ENCODE data around the gene SNTG2.

Gene SNTG2

GRCh38 chr2:1209761-1210160, 259.1 kb downstream of the SNTG2 start:
- TF ChIP-seq ZFX (IDR thresholded peaks at IDR 0.05; ENCODE audit: borderline replicate concordance): no peak
- TF ChIP-seq, protein P1, sequence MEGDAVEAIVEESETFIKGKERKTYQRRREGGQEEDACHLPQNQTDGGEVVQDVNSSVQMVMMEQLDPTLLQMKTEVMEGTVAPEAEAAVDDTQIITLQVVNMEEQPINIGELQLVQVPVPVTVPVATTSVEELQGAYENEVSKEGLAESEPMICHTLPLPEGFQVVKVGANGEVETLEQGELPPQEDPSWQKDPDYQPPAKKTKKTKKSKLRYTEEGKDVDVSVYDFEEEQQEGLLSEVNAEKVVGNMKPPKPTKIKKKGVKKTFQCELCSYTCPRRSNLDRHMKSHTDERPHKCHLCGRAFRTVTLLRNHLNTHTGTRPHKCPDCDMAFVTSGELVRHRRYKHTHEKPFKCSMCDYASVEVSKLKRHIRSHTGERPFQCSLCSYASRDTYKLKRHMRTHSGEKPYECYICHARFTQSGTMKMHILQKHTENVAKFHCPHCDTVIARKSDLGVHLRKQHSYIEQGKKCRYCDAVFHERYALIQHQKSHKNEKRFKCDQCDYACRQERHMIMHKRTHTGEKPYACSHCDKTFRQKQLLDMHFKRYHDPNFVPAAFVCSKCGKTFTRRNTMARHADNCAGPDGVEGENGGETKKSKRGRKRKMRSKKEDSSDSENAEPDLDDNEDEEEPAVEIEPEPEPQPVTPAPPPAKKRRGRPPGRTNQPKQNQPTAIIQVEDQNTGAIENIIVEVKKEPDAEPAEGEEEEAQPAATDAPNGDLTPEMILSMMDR (IDR thresholded peaks at IDR 0.05): no peak
- no peak overlapping the region for H3K27ac ChIP-seq

DNA sequence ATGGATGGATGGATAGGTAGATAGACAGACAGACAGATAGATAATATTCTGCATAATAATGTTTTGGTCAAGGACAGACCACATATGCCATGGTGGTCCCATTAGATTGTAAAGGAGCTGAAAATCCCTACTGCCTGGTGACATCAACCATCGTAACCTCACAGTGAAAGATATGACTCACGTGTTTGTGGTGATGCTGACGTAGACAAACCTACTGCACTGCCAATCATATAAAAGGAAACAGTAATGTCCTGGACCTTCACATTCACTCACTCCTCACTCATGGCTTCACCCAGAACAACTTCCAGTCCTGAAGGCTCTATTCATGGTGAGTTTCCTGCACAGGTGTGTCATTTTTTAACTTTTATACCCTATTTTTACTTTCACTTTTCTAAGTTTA, 259.7 kb downstream of the SNTG2 start:
- H3K27ac ChIP-seq: no peak overlapping the region
- TF ChIP-seq ZFX (IDR thresholded peaks at IDR 0.05; ENCODE audit: borderline replicate concordance): no peak
- TF ChIP-seq, protein P1 (IDR thresholded peaks at IDR 0.05): no peak

- TF ChIP-seq ZFX (IDR thresholded peaks at IDR 0.05; ENCODE audit: borderline replicate concordance): no peak
- TF ChIP-seq, protein P1 (IDR thresholded peaks at IDR 0.05): no peak
Observed at GRCh38 chr2:1219901-1220573, 269.4 kb downstream of the SNTG2 start.

DNA sequence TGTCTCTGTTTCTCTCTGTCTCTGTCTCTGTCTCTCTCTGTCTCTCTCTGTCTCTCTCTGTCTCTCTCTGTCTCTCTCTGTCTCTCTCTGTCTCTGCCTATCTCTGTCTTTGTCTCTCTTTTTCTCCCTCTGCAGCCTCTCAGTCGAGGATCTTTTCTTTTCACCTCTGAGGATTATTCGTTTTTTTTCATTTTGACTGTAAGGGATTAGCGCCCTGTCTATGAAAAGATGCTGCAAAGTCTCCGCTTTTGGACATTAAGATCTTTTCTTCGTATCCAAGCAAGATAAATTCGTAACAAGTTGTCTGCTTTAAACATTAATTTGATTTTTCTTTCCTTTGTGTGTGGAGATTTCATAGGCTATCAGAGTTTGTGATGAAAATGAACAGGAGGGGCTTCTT, 271.4 kb downstream of the SNTG2 start:
- no peak overlapping the region for H3K27ac ChIP-seq
- TF ChIP-seq, protein P1 (IDR thresholded peaks at IDR 0.05): no peak
- TF ChIP-seq ZFX (IDR thresholded peaks at IDR 0.05; ENCODE audit: borderline replicate concordance): no peak

More at GRCh38 chr2:1219901-1220573, 269.4 kb downstream of the SNTG2 start:
- H3K27ac ChIP-seq: no peak overlapping the region

GRCh38 chr2:1223791-1224190, 273.1 kb downstream of the SNTG2 start:
- TF ChIP-seq, protein P1 (IDR thresholded peaks at IDR 0.05): no peak
- TF ChIP-seq ZFX (IDR thresholded peaks at IDR 0.05; ENCODE audit: borderline replicate concordance): no peak

GRCh38 chr2:1224901-1225300, 274.3 kb downstream of the SNTG2 start:
- TF ChIP-seq, protein P1 (IDR thresholded peaks at IDR 0.05): no peak
- TF ChIP-seq ZFX (IDR thresholded peaks at IDR 0.05; ENCODE audit: borderline replicate concordance): no peak
- no peak overlapping the region for H3K27ac ChIP-seq

More at GRCh38 chr2:1223791-1224190, 273.1 kb downstream of the SNTG2 start:
- no peak overlapping the region for H3K27ac ChIP-seq

GRCh38 chr2:1226766-1227165, 276.1 kb downstream of the SNTG2 start:
- TF ChIP-seq ZFX (IDR thresholded peaks at IDR 0.05; ENCODE audit: borderline replicate concordance): no peak
- TF ChIP-seq, protein P1 (IDR thresholded peaks at IDR 0.05): no peak

More at GRCh38 chr2:1226766-1227165, 276.1 kb downstream of the SNTG2 start:
- H3K27ac ChIP-seq: no peak overlapping the region

All from 22Rv1 (cell line).